PC-9 (cell line): ENCODE results near the gene SHH. TPM values are rescaled to one million over a fixed set of nuclear protein-coding genes. Genes with fewer than 3 reads are reported as not detected.
A peak's percentile ranks its signal among the peaks of the same experiment; 100 is the strongest.

Experiments used
- BruUV-seq: library from RNA; stranded (reverse); fragments of 400-500 nt; replicated peaks from 2 replicates; lab custom pipeline; 2021; lab: Mats Ljungman, UMichigan
- CTCF ChIA-PET: fragments of 300-600 bp; sonication (Branson Sonifier 250); formaldehyde crosslinking; loops from one replicate; lab custom pipeline; 2022; ENCODE audit warnings: antibody characterized with exemption; lab: Charles Lee
- POLR2A ChIA-PET: fragments of 300-600 bp; sonication (Branson Sonifier 250); formaldehyde crosslinking; loops from one replicate; lab custom pipeline; 2022; ENCODE audit warnings: antibody characterized with exemption; ENCODE audit not compliant: unreplicated experiment; lab: Charles Lee
- DNase-seq, 2 experiments: peaks; one replicate each; pipeline versions ENCODE4 v3.0.0 to v3.0.0-alpha.2; 2015 to 2022; ENCODE audit warnings: mixed read lengths in 1 of 2
- H2AFZ ChIP-seq: fragments of 200-600 bp; sonication (generic); 2 replicates; pipeline ENCODE4 v1.8.1; 2017; ENCODE audit warnings: antibody characterized with exemption
- H3F3A ChIP-seq: fragments of 200-600 bp; sonication (generic); 2 replicates; pipeline ENCODE4 v1.8.1; 2017; ENCODE audit warnings: antibody characterized with exemption, mild to moderate bottlenecking, low read depth; ENCODE audit not compliant: insufficient read depth
- H3K27ac ChIP-seq: fragments of 200-600 bp; sonication (generic); 2 replicates; pipeline ENCODE4 v1.6.1; 2016; ENCODE audit warnings: mixed run types
- H3K27me3 ChIP-seq: fragments of 200-600 bp; sonication (generic); 2 replicates; pipeline ENCODE4 v1.6.1; 2016; ENCODE audit warnings: low read depth, mixed run types; ENCODE audit not compliant: insufficient read depth
- H3K36me3 ChIP-seq: fragments of 200-600 bp; sonication (generic); 2 replicates; pipeline ENCODE4 v1.6.1; 2016; ENCODE audit warnings: low read depth, mixed run types
- H3K4me1 ChIP-seq: fragments of 200-600 bp; sonication (generic); replicated peaks from 2 replicates; pipeline ENCODE4 v1.6.1; 2016; ENCODE audit warnings: mixed run types; ENCODE audit not compliant: insufficient read depth
- H3K4me2 ChIP-seq: fragments of 200-600 bp; sonication (generic); 2 replicates; pipeline ENCODE4 v1.6.1; 2017; ENCODE audit warnings: mixed run types
- H3K4me3 ChIP-seq: fragments of 200-600 bp; sonication (generic); 2 replicates; pipeline ENCODE4 v1.6.1; 2016; ENCODE audit warnings: mixed run types
- H3K79me2 ChIP-seq: fragments of 200-600 bp; sonication (generic); 2 replicates; pipeline ENCODE4 v1.6.1; 2017; ENCODE audit warnings: low read depth, mixed run types
- H3K9me2 ChIP-seq: fragments of 200-600 bp; sonication (generic); 2 replicates; pipeline ENCODE4 v1.8.1; 2017; ENCODE audit warnings: mild to moderate bottlenecking; ENCODE audit not compliant: insufficient read depth
- H3K9me3 ChIP-seq: fragments of 200-600 bp; sonication (generic); 2 replicates; pipeline ENCODE4 v1.8.1; 2016; ENCODE audit warnings: low read depth; ENCODE audit not compliant: insufficient read depth
- H4K20me1 ChIP-seq: fragments of 200-600 bp; sonication (generic); 2 replicates; pipeline ENCODE4 v1.8.1; 2017; ENCODE audit not compliant: insufficient read depth
- CTCF ChIP-seq: fragments of 200-600 bp; sonication (generic); conservative IDR thresholded peaks from 2 replicates; pipeline ENCODE4 v1.6.1; 2017; ENCODE audit warnings: mixed run types, antibody characterized with exemption, mild to moderate bottlenecking, moderate library complexity
- EZH2 ChIP-seq: fragments of 200-600 bp; sonication (generic); IDR thresholded peaks from 2 replicates; pipeline ENCODE4 v1.8.0; 2017; ENCODE audit warnings: antibody characterized with exemption, low read depth
- intact Hi-C: fragments of 100-400 bp; cut with micrococcal nuclease; formaldehyde crosslinking; loops from one replicate; pipeline ENCODE4 v1.10.0; 2022; ENCODE audit not compliant: unreplicated experiment
- total RNA-seq: library from RNA; stranded (reverse); gene quantifications from 2 replicates; pipeline ENCODE4 v1.2.3, GENCODE V29; 2021

The SHH gene
- total RNA-seq, 1 experiment from 2014 or later: not detected

GRCh38 chr7:155787171-155787851, 25.0 kb downstream of the SHH start:
- CTCF ChIA-PET: no interaction called here
- no peak overlapping the region for H3K27ac ChIP-seq
- H3K4me1 ChIP-seq: no peaks in the 10 kb centered on the region

GRCh38 chr7:155786491-155786890, 25.8 kb downstream of the SHH start:
- no peak overlapping the region for H3K4me3 ChIP-seq
- no peaks in the 10 kb centered on the region for H3K9me3 ChIP-seq
- H3K4me1 ChIP-seq: no peaks in the 10 kb centered on the region
- H3F3A ChIP-seq: peaks cover 12% of the 10 kb centered on the region; the same call in 1 of the 2 replicates
- H3K36me3 ChIP-seq: no peaks in the 10 kb centered on the region
- no peaks in the 10 kb centered on the region for H4K20me1 ChIP-seq
- DNase-seq: no peak
- no peaks in the 10 kb centered on the region for H3K27me3 ChIP-seq
- H2AFZ ChIP-seq: no peak overlapping the region
- ChIA-PET CTCF (no interaction called here), POLR2A (no interaction called here)
- no peaks in the 10 kb centered on the region for H3K79me2 ChIP-seq
- no peak for TF ChIP-seq CTCF
- TF ChIP-seq EZH2: no peak
- H3K4me2 ChIP-seq: no peak overlapping the region
- H3K27ac ChIP-seq: no peak overlapping the region
- intact Hi-C loops: no loop called here
- no peaks in the 10 kb centered on the region for H3K9me2 ChIP-seq
- BruUV-seq: TSS peak; percentile 8

More at GRCh38 chr7:155787171-155787851, 25.0 kb downstream of the SHH start:
- no peak for DNase-seq
- Histone ChIP-seq H3K36me3 (no peaks in the 10 kb centered on the region), H4K20me1 (no peaks in the 10 kb centered on the region), H2AFZ (no peak overlapping the region), H3K79me2 (no peaks in the 10 kb centered on the region), H3F3A (peaks cover 13% of the 10 kb centered on the region; the same call in 1 of the 2 replicates), H3K9me2 (no peaks in the 10 kb centered on the region), H3K27me3 (no peaks in the 10 kb centered on the region), H3K4me3 (no peak overlapping the region), H3K4me2 (no peak overlapping the region), H3K9me3 (no peaks in the 10 kb centered on the region)
- POLR2A ChIA-PET: no interaction called here
- TF ChIP-seq CTCF (no peak), EZH2 (no peak)
- BruUV-seq: no TSS peak
- intact Hi-C loops: no loop called here

GRCh38 chr7:155785536-155785935, 26.7 kb downstream of the SHH start:
- POLR2A ChIA-PET: no interaction called here
- intact Hi-C loops: no loop called here
- Histone ChIP-seq H3K4me3 (no peak overlapping the region), H4K20me1 (no peaks in the 10 kb centered on the region; the same call in 1 of the 2 replicates), H3K27me3 (no peaks in the 10 kb centered on the region), H2AFZ (no peak overlapping the region), H3K4me1 (no peaks in the 10 kb centered on the region), H3K4me2 (no peak overlapping the region), H3K9me3 (no peaks in the 10 kb centered on the region), H3K27ac (no peak overlapping the region), H3K36me3 (no peaks in the 10 kb centered on the region), H3K79me2 (no peaks in the 10 kb centered on the region), H3F3A (peaks cover 8% of the 10 kb centered on the region; the same call in 1 of the 2 replicates), H3K9me2 (no peaks in the 10 kb centered on the region)
- BruUV-seq: no TSS peak
- CTCF ChIA-PET: no interaction called here
- TF ChIP-seq CTCF (no peak), EZH2 (no peak)
- DNase-seq: no peak
